ENCODE measurements around the gene PSENEN.

Gene PSENEN

DNA sequence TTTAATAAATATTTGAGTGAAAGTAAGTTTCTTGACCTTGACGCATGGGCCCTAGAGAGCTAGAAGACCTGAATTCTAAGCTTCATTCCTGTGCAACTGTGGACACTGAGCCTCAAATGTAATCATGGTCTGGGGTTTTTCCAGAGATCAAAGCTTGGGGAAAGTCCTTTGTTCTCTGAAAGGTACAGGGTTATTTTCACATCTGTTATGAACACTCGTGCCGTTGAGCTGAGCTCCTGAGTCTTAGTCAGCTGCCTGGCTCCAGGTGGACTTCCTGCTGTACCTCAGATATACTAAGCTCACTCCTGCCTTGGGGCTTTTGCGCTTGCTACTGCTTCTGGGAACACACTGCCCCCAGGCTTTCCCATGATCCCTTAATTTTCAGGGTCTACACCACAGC lies 48.6 kb upstream of the PSENEN start (continued):
- TF ChIP-seq, protein P1, sequence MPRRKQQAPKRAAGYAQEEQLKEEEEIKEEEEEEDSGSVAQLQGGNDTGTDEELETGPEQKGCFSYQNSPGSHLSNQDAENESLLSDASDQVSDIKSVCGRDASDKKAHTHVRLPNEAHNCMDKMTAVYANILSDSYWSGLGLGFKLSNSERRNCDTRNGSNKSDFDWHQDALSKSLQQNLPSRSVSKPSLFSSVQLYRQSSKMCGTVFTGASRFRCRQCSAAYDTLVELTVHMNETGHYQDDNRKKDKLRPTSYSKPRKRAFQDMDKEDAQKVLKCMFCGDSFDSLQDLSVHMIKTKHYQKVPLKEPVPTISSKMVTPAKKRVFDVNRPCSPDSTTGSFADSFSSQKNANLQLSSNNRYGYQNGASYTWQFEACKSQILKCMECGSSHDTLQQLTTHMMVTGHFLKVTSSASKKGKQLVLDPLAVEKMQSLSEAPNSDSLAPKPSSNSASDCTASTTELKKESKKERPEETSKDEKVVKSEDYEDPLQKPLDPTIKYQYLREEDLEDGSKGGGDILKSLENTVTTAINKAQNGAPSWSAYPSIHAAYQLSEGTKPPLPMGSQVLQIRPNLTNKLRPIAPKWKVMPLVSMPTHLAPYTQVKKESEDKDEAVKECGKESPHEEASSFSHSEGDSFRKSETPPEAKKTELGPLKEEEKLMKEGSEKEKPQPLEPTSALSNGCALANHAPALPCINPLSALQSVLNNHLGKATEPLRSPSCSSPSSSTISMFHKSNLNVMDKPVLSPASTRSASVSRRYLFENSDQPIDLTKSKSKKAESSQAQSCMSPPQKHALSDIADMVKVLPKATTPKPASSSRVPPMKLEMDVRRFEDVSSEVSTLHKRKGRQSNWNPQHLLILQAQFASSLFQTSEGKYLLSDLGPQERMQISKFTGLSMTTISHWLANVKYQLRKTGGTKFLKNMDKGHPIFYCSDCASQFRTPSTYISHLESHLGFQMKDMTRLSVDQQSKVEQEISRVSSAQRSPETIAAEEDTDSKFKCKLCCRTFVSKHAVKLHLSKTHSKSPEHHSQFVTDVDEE (CRISPR knock-in tag; IDR thresholded peaks at IDR 0.05) = no peak

DNA sequence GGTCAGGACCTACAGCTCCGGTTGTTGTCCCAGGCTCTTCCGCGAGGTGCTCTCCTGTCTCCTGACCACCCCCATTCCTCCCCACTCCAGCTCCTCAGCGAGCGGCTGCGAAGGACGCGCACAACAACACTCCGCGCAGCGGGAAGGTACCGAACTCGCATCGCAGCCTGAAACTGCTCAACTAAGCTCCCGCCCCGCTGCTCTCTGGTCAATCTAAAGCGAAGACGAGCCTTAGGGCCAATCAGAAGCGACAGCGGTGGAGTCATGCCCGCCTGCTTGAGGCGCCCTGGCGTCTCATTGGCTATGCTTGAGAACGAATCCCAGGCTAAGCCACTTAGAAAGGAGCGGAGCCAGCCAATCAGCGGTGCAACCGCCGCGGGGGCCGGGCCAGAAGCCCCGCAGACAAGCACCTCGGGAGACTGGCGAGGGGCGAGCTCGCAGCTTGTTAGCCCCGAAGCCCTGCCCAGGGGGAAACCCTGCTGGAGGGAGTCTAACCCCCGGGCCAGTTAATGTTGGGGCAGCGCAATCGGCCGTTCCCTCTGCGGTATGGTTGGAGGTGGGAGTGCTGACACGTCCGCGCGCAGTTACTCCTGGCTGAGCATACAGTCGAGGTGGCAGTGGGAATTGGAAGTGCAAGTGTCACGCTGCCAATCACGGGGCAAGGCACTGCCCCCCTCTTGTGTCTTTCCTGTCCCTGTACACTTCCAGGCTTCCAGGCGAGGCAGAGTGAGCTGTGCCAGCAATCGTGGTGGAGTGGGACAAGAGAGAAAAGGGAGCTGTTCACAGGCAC lies 43.0 kb upstream of the PSENEN start:
- TF ChIP-seq GLIS3 (CRISPR knock-in tag; IDR thresholded peaks at IDR 0.05) = no peak
- 0 out of 2 replicates have a peak, but pooled peaks have one; percentile 11 for TF ChIP-seq TCF4 (CRISPR knock-in tag; IDR thresholded peaks at IDR 0.05; ENCODE audit: borderline replicate concordance)
- no peak for TF ChIP-seq ZNF8 (CRISPR knock-in tag; IDR thresholded peaks at IDR 0.05)
- TF ChIP-seq, protein P2, sequence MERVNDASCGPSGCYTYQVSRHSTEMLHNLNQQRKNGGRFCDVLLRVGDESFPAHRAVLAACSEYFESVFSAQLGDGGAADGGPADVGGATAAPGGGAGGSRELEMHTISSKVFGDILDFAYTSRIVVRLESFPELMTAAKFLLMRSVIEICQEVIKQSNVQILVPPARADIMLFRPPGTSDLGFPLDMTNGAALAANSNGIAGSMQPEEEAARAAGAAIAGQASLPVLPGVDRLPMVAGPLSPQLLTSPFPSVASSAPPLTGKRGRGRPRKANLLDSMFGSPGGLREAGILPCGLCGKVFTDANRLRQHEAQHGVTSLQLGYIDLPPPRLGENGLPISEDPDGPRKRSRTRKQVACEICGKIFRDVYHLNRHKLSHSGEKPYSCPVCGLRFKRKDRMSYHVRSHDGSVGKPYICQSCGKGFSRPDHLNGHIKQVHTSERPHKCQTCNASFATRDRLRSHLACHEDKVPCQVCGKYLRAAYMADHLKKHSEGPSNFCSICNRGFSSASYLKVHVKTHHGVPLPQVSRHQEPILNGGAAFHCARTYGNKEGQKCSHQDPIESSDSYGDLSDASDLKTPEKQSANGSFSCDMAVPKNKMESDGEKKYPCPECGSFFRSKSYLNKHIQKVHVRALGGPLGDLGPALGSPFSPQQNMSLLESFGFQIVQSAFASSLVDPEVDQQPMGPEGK (CRISPR knock-in tag; IDR thresholded peaks at IDR 0.05; ENCODE audit: borderline replicate concordance) = no peak
- ATAC-seq = peak; percentile 100

DNA sequence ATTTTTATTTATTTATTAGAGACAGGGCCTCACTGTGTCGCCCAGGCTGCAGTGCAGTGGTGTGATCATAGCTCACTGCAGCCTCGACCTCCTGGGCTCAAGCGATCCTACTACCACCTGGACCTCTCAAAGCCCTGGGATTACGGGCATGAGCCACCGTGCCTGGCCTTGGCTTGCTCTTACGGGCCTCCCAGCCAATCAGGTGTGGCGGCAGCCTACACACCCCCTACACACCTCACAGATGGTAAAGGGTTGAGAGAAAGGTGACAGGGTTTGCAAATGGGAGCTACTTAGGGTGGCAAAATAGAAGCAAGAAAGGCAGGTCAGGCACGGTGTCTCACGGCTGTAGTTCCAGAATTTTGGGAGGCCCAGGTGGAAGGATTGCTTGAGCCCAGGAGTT lies 42.1 kb upstream of the PSENEN start:
- TF ChIP-seq SNAI2 (CRISPR knock-in tag; IDR thresholded peaks at IDR 0.05) (no peak), PPARA (CRISPR knock-in tag; IDR thresholded peaks at IDR 0.05; ENCODE audit: borderline replicate concordance) (no peak), ISL1 (CRISPR knock-in tag; IDR thresholded peaks at IDR 0.05) (no peak), ZNF8 (CRISPR knock-in tag; IDR thresholded peaks at IDR 0.05) (no peak), TOX (CRISPR knock-in tag; IDR thresholded peaks at IDR 0.05; ENCODE audit: borderline replicate concordance) (no peak)
- TF ChIP-seq, protein P2 (CRISPR knock-in tag; IDR thresholded peaks at IDR 0.05; ENCODE audit: borderline replicate concordance) = no peak
- TF ChIP-seq, protein P1 (CRISPR knock-in tag; IDR thresholded peaks at IDR 0.05) = no peak
- TF ChIP-seq, protein P3, sequence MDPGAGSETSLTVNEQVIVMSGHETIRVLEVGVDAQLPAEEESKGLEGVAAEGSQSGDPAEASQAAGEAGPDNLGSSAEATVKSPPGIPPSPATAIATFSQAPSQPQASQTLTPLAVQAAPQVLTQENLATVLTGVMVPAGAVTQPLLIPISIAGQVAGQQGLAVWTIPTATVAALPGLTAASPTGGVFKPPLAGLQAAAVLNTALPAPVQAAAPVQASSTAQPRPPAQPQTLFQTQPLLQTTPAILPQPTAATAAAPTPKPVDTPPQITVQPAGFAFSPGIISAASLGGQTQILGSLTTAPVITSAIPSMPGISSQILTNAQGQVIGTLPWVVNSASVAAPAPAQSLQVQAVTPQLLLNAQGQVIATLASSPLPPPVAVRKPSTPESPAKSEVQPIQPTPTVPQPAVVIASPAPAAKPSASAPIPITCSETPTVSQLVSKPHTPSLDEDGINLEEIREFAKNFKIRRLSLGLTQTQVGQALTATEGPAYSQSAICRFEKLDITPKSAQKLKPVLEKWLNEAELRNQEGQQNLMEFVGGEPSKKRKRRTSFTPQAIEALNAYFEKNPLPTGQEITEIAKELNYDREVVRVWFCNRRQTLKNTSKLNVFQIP (CRISPR knock-in tag; IDR thresholded peaks at IDR 0.05; ENCODE audit: borderline replicate concordance, low read depth) = no peak
- TF ChIP-seq, protein P4, sequence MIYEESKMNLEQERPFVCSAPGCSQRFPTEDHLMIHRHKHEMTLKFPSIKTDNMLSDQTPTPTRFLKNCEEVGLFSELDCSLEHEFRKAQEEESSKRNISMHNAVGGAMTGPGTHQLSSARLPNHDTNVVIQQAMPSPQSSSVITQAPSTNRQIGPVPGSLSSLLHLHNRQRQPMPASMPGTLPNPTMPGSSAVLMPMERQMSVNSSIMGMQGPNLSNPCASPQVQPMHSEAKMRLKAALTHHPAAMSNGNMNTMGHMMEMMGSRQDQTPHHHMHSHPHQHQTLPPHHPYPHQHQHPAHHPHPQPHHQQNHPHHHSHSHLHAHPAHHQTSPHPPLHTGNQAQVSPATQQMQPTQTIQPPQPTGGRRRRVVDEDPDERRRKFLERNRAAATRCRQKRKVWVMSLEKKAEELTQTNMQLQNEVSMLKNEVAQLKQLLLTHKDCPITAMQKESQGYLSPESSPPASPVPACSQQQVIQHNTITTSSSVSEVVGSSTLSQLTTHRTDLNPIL (CRISPR knock-in tag; IDR thresholded peaks at IDR 0.05; ENCODE audit: low read depth) = no peak
- no peak for ATAC-seq

DNA sequence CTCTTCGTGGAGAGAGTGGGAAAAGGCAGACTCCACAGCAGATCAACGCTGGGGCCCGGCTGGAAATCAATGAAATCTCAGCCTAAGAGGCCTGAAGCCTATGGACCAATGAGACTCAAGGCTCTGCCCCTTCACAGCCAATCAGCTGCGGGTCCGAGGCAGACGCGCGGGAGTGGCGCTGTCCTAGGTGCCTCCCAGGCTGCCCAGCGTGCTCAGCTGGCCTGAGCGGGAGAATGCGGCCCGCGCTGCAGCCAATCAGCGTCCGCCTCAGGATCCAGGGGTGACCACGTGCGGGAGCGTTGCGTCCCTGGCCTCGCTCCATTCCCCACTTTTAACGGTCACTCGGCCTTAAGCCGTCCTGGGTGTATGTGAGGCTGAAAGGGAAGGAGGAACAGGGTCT lies 41.2 kb upstream of the PSENEN start, which contains the start of gene ZBTB32:
ZBTB32 (plus strand) TSS at position 341 of the 400 bp plus-strand sequence. CDS start 10,069 bp downstream, outside the sequence.
- ATAC-seq = peak; percentile 48
- TF ChIP-seq ZNF70 (CRISPR knock-in tag; IDR thresholded peaks at IDR 0.05) (no peak), PPARA (CRISPR knock-in tag; IDR thresholded peaks at IDR 0.05; ENCODE audit: borderline replicate concordance) (no peak), BACH2 (CRISPR knock-in tag; IDR thresholded peaks at IDR 0.05; ENCODE audit: borderline replicate concordance) (no peak), ISL1 (CRISPR knock-in tag; IDR thresholded peaks at IDR 0.05) (no peak), ZFP3 (CRISPR knock-in tag; IDR thresholded peaks at IDR 0.05) (no peak), RARB (CRISPR knock-in tag; IDR thresholded peaks at IDR 0.05) (no peak), GLIS3 (CRISPR knock-in tag; IDR thresholded peaks at IDR 0.05) (no peak), CSDC2 (CRISPR knock-in tag; IDR thresholded peaks at IDR 0.05) (no peak), TOX (CRISPR knock-in tag; IDR thresholded peaks at IDR 0.05; ENCODE audit: borderline replicate concordance) (no peak), ZNF565 (CRISPR knock-in tag; conservative IDR thresholded peaks at IDR 0.05; ENCODE audit: low read depth) (no peak)
- TF ChIP-seq, protein P3 (CRISPR knock-in tag; IDR thresholded peaks at IDR 0.05; ENCODE audit: borderline replicate concordance, low read depth) = no peak
- TF ChIP-seq, protein P5, sequence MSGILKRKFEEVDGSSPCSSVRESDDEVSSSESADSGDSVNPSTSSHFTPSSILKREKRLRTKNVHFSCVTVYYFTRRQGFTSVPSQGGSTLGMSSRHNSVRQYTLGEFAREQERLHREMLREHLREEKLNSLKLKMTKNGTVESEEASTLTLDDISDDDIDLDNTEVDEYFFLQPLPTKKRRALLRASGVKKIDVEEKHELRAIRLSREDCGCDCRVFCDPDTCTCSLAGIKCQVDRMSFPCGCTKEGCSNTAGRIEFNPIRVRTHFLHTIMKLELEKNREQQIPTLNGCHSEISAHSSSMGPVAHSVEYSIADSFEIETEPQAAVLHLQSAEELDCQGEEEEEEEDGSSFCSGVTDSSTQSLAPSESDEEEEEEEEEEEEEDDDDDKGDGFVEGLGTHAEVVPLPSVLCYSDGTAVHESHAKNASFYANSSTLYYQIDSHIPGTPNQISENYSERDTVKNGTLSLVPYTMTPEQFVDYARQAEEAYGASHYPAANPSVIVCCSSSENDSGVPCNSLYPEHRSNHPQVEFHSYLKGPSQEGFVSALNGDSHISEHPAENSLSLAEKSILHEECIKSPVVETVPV (CRISPR knock-in tag; IDR thresholded peaks at IDR 0.05) = no peak

Measured in SK-N-SH treated with all-trans-retinoic acid at 6 μM for 48 hours (cell line).